ENCODE results near the gene KLK5.
A peak's percentile ranks its signal among the peaks of the same experiment; 100 is the strongest.

The KLK5 gene

DNA sequence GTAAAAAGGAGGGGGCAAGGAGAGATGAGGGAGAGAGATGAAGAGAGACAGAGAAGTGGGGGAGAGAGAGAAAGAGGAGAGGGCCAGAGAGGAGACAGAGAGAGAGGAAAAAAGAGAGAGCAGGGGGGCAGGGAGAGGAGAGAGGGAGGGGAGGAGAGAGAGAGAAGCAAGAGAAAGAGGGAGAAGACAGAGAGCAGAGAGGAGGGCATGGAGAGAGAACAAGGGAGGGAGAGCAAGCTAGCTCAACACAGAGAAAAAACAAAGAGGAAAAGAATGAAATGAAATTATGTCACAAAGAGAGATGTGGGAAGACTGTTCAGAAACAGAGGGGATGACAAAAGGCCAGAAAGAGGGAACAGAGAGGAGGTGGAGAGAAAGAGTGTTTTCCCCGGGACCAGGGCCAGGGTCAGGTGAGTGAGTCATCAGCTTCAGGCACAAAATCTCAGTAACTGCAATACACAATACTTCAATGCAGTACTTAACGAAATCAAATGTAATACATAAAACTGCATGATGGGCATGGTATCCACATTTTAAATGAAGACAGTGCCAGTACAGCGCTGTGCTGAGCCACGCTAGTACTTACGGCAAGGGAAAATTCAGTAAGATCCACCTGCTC is 26.0 kb upstream of the KLK5 start:
- Histone ChIP-seq H3K9ac (no peak overlapping the region), H3K27ac (no peak overlapping the region), H3K79me2 (no peaks in the 10 kb centered on the region), H3K27me3 (ENCODE audit: control insufficient read depth, insufficient read depth, low read length) (no peaks in the 10 kb centered on the region), H2AFZ (no peak overlapping the region), H3K4me1 (no peaks in the 10 kb centered on the region), H3K4me2 (ENCODE audit: low read length) (no peak overlapping the region), H3K9me3 (ENCODE audit: control insufficient read depth, low read length) (no peaks in the 10 kb centered on the region), H3K4me3 (ENCODE audit: low read depth, low read length) (no peak overlapping the region), H3K36me3 (ENCODE audit: control insufficient read depth, insufficient read depth, low read length) (no peaks in the 10 kb centered on the region)
- TF ChIP-seq, protein P1, sequence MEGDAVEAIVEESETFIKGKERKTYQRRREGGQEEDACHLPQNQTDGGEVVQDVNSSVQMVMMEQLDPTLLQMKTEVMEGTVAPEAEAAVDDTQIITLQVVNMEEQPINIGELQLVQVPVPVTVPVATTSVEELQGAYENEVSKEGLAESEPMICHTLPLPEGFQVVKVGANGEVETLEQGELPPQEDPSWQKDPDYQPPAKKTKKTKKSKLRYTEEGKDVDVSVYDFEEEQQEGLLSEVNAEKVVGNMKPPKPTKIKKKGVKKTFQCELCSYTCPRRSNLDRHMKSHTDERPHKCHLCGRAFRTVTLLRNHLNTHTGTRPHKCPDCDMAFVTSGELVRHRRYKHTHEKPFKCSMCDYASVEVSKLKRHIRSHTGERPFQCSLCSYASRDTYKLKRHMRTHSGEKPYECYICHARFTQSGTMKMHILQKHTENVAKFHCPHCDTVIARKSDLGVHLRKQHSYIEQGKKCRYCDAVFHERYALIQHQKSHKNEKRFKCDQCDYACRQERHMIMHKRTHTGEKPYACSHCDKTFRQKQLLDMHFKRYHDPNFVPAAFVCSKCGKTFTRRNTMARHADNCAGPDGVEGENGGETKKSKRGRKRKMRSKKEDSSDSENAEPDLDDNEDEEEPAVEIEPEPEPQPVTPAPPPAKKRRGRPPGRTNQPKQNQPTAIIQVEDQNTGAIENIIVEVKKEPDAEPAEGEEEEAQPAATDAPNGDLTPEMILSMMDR (IDR thresholded peaks at IDR 0.05) = no peak

DNA sequence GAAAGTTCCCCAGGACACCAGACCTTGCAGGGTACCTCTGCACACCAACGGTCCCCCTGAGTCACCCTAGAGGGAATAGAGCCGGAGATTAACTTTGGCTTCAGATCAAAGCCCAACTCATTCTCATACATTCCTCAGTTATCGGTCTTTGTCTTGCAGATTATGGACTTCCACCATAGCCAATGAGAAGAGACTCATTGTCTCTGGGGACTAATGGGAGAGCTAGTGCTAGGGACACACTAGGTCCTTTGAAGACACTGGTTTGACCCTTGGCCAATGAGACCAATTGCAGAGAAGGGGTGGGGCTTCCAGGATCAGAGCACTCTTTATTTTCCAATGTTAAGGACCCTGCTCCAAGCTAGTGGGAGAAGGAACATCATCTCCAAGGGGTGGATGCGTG is 24.8 kb upstream of the KLK5 start:
- Histone ChIP-seq H3K4me2 (ENCODE audit: low read length) (no peak overlapping the region), H3K9ac (no peak overlapping the region), H2AFZ (no peak overlapping the region), H3K27me3 (ENCODE audit: control insufficient read depth, insufficient read depth, low read length) (no peaks in the 10 kb centered on the region), H3K4me1 (no peaks in the 10 kb centered on the region), H3K79me2 (no peaks in the 10 kb centered on the region), H3K36me3 (ENCODE audit: control insufficient read depth, insufficient read depth, low read length) (no peaks in the 10 kb centered on the region), H3K4me3 (ENCODE audit: low read depth, low read length) (no peak overlapping the region), H3K27ac (no peak overlapping the region), H3K9me3 (ENCODE audit: control insufficient read depth, low read length) (no peaks in the 10 kb centered on the region)
- TF ChIP-seq, protein P1 (IDR thresholded peaks at IDR 0.05) = no peak

DNA sequence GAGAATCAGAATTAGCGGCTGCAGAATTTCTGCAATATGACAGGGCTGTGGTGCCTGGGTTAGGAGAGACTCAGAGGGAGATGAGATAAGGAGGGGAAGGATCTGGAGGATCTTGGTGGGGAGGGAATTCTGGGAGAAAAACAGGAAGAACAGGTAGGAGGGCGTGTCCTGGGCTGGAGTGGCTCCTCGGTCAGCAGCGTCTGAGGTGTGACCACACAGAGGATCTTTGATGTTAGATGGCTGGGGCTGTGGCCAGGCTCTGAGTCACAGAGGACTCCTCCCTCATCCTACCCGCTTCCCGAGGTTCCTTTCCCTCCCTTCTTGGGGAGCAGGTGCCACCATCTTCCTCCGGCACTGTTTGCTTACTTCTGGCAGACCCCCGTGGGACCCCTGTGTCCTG is 22.9 kb upstream of the KLK5 start:
- Histone ChIP-seq H3K4me1 (no peaks in the 10 kb centered on the region), H2AFZ (peak overlapping the region; percentile 50), H3K79me2 (no peaks in the 10 kb centered on the region), H3K27me3 (ENCODE audit: control insufficient read depth, insufficient read depth, low read length) (no peaks in the 10 kb centered on the region), H3K27ac (no peak overlapping the region), H3K4me3 (ENCODE audit: low read depth, low read length) (no peak overlapping the region), H3K9me3 (ENCODE audit: control insufficient read depth, low read length) (no peaks in the 10 kb centered on the region), H3K9ac (no peak overlapping the region), H3K36me3 (ENCODE audit: control insufficient read depth, insufficient read depth, low read length) (no peaks in the 10 kb centered on the region), H3K4me2 (ENCODE audit: low read length) (no peak overlapping the region)
- TF ChIP-seq, protein P1 (IDR thresholded peaks at IDR 0.05) = no peak

DNA sequence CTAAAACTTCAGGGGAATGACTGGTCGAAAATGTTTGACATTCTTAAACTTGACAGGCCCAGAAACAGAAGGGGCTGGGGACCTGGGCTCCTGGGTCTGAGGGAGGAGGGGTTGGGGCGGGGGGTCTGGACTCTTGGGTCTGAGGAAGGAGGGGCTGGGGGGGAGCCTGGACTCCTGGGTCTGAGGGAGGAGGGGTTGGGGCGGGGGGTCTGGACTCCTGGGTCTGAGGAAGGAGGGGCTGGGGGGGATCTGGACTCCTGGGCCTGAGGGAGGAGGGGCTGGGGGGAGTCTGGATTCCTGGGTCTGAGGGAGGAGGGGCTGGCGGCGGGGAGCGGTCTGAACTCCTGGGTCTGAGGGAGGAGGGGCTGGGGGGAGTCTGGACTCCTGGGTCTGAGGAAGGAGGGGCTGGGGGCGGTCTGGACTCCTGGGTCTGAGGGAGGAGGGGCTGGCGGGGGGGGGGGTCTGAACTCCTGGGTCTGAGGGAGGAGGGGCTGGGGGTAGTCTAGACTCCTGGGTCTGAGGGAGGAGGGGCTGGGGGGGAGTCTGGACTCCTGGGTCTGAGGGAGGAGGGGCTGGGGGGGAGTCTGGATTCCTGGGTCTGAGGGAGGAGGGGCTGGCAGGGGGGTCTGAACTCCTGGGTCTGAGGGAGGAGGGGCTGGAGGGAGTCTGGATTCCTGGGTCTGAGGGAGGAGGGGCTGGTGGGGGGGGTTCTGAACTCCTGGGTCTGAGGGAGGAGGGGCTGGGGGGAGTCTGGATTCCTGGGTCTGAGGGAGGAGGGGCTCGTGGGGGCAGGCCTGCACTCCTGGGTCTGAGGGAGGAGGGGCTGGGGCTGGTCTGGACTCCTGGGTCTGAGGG is 22.1 kb upstream of the KLK5 start:
- H3K27ac ChIP-seq = no peak overlapping the region
- no peaks in the 10 kb centered on the region for H3K9me3 ChIP-seq (ENCODE audit: control insufficient read depth, low read length)
- no peaks in the 10 kb centered on the region for H3K79me2 ChIP-seq
- H3K4me3 ChIP-seq (ENCODE audit: low read depth, low read length) = no peak overlapping the region
- H3K9ac ChIP-seq = no peak overlapping the region
- no peak overlapping the region for H2AFZ ChIP-seq
- no peaks in the 10 kb centered on the region for H3K4me1 ChIP-seq
- TF ChIP-seq, protein P1 (IDR thresholded peaks at IDR 0.05) = no peak
- no peaks in the 10 kb centered on the region for H3K27me3 ChIP-seq (ENCODE audit: control insufficient read depth, insufficient read depth, low read length)
- H3K36me3 ChIP-seq (ENCODE audit: control insufficient read depth, insufficient read depth, low read length) = no peaks in the 10 kb centered on the region
- H3K4me2 ChIP-seq (ENCODE audit: low read length) = no peak overlapping the region
